Neural cell (in vitro differentiated cells): ENCODE results near the gene ANO1.

Experiments
- POLR2AphosphoS5 ChIP-seq: IDR thresholded peaks from 2 replicates; pipeline ENCODE4 v1.6.1; 2012
- TAF1 ChIP-seq: IDR thresholded peaks from 2 replicates; pipeline ENCODE4 v1.6.1; 2012; ENCODE audit warnings: low read depth
- TF ChIP-seq, protein P1 (sequence below): fragments of 450-650 bp; IDR thresholded peaks from 2 replicates; pipeline ENCODE4 v1.5.1; 2014; ENCODE audit warnings: antibody characterized with exemption, mild to moderate bottlenecking, moderate library complexity; ENCODE audit not compliant: poor library complexity, severe bottlenecking
- TF ChIP-seq, protein P2 (sequence below): IDR thresholded peaks from 2 replicates; pipeline ENCODE4 v1.6.1; 2012; ENCODE audit warnings: borderline replicate concordance

DNA sequence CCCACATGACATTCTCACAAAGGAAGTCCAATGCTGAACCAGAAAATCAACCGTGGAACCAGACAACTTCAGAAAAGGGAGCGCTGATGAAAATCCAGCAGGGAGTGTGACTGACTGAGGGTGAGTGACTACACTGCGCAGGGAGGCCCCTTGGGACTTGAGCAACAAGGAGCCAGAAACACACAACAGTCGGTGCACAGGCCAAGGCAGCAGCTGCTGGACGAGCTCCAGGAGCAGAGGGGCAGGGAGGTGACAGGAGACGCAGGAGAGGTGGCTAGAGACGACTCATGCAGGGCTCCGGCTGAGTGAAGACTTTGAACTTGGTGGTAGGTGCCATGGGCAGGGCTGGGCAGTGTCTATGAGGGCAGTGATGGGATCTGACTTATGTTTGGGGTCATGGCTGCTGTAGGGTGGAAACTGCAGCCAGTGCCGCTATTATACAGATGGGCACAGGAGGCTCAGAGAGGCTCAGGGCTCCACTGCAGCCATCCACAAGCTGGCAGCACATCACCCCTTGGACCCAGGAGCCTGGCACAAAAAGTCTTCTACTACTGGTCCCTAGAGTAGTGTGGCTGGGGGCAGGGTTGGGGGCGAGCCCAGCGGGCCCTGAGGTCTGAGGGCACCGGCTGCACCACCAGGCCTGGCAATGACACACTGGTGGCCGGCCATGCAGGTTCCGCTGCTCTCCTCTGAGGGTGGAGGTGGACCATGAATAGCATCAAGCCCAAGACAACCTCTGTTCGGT is 114.7 kb downstream of the ANO1 start:
- TF ChIP-seq, protein P1, sequence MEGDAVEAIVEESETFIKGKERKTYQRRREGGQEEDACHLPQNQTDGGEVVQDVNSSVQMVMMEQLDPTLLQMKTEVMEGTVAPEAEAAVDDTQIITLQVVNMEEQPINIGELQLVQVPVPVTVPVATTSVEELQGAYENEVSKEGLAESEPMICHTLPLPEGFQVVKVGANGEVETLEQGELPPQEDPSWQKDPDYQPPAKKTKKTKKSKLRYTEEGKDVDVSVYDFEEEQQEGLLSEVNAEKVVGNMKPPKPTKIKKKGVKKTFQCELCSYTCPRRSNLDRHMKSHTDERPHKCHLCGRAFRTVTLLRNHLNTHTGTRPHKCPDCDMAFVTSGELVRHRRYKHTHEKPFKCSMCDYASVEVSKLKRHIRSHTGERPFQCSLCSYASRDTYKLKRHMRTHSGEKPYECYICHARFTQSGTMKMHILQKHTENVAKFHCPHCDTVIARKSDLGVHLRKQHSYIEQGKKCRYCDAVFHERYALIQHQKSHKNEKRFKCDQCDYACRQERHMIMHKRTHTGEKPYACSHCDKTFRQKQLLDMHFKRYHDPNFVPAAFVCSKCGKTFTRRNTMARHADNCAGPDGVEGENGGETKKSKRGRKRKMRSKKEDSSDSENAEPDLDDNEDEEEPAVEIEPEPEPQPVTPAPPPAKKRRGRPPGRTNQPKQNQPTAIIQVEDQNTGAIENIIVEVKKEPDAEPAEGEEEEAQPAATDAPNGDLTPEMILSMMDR, result no peak
- no peak for TF ChIP-seq POLR2AphosphoS5
- no peak for TF ChIP-seq TAF1
- TF ChIP-seq, protein P2, sequence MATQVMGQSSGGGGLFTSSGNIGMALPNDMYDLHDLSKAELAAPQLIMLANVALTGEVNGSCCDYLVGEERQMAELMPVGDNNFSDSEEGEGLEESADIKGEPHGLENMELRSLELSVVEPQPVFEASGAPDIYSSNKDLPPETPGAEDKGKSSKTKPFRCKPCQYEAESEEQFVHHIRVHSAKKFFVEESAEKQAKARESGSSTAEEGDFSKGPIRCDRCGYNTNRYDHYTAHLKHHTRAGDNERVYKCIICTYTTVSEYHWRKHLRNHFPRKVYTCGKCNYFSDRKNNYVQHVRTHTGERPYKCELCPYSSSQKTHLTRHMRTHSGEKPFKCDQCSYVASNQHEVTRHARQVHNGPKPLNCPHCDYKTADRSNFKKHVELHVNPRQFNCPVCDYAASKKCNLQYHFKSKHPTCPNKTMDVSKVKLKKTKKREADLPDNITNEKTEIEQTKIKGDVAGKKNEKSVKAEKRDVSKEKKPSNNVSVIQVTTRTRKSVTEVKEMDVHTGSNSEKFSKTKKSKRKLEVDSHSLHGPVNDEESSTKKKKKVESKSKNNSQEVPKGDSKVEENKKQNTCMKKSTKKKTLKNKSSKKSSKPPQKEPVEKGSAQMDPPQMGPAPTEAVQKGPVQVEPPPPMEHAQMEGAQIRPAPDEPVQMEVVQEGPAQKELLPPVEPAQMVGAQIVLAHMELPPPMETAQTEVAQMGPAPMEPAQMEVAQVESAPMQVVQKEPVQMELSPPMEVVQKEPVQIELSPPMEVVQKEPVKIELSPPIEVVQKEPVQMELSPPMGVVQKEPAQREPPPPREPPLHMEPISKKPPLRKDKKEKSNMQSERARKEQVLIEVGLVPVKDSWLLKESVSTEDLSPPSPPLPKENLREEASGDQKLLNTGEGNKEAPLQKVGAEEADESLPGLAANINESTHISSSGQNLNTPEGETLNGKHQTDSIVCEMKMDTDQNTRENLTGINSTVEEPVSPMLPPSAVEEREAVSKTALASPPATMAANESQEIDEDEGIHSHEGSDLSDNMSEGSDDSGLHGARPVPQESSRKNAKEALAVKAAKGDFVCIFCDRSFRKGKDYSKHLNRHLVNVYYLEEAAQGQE, result no peak
